PFSK-1 (cell line): ENCODE data around the gene SIL1.

Experiments used
- FOXP2 ChIP-seq: optimal IDR thresholded peaks from 2 replicates; pipeline ENCODE3; 2011; ENCODE audit warnings: borderline replicate concordance, control low read depth, inconsistent platforms; ENCODE audit not compliant: insufficient read depth; ENCODE audit errors: extremely low read length, extremely low read depth
- POLR2AphosphoS5 ChIP-seq: IDR thresholded peaks from 2 replicates; pipeline ENCODE4 v1.6.1; 2012; ENCODE audit warnings: low read depth, mild to moderate bottlenecking, control low read depth, low read length, moderate library complexity
- SIN3A ChIP-seq: IDR thresholded peaks from 2 replicates; pipeline ENCODE4 v1.6.1; 2012; ENCODE audit warnings: mild to moderate bottlenecking, low read length, moderate library complexity, borderline replicate concordance; ENCODE audit not compliant: insufficient read depth
- TAF1 ChIP-seq: IDR thresholded peaks from 2 replicates; pipeline ENCODE4 v1.6.1; 2012; ENCODE audit warnings: low read length, control low read depth, borderline replicate concordance; ENCODE audit not compliant: insufficient read depth
- TF ChIP-seq, protein P1 (sequence below), 2 experiments: IDR thresholded peaks; 2 replicates each; pipeline versions ENCODE4 v1.6.1 to v1.8.0; 2011 to 2012; ENCODE audit warnings: low read depth in 2 of 2, low read length in 2 of 2, control low read depth in 1 of 2, inconsistent platforms in 1 of 2, mild to moderate bottlenecking in 1 of 2, moderate library complexity in 1 of 2; ENCODE audit not compliant: insufficient read depth in 1 of 2

SIL1 gene

DNA sequence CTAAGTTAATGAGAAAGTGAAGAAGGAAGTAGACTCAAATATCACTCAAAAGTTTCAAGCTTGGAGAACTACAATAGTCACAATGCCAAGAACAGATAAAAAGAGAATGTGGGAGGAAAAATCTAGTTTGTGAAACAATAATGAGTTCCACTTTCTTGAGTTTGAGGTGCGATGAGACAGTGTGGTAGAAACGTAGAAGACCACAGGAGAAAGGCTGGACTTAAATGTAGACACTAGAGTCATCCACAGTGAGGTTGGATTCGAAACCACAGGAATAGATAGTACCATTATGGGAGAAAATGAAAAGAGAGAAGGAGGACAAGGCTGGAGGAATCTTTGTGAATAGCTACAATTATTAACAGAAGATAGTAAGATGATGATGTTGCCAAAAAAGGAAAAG, 182.0 kb downstream of the SIL1 start:
- TF ChIP-seq SIN3A: no peak
- TF ChIP-seq, protein P1, sequence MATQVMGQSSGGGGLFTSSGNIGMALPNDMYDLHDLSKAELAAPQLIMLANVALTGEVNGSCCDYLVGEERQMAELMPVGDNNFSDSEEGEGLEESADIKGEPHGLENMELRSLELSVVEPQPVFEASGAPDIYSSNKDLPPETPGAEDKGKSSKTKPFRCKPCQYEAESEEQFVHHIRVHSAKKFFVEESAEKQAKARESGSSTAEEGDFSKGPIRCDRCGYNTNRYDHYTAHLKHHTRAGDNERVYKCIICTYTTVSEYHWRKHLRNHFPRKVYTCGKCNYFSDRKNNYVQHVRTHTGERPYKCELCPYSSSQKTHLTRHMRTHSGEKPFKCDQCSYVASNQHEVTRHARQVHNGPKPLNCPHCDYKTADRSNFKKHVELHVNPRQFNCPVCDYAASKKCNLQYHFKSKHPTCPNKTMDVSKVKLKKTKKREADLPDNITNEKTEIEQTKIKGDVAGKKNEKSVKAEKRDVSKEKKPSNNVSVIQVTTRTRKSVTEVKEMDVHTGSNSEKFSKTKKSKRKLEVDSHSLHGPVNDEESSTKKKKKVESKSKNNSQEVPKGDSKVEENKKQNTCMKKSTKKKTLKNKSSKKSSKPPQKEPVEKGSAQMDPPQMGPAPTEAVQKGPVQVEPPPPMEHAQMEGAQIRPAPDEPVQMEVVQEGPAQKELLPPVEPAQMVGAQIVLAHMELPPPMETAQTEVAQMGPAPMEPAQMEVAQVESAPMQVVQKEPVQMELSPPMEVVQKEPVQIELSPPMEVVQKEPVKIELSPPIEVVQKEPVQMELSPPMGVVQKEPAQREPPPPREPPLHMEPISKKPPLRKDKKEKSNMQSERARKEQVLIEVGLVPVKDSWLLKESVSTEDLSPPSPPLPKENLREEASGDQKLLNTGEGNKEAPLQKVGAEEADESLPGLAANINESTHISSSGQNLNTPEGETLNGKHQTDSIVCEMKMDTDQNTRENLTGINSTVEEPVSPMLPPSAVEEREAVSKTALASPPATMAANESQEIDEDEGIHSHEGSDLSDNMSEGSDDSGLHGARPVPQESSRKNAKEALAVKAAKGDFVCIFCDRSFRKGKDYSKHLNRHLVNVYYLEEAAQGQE (IDR thresholded peaks at IDR 0.05; ENCODE audit: insufficient read depth in 1 of 2, low read depth in 2 of 2, low read length in 2 of 2): no peak
- TF ChIP-seq TAF1: no peak
- TF ChIP-seq POLR2AphosphoS5: no peak
- TF ChIP-seq FOXP2: no peak

DNA sequence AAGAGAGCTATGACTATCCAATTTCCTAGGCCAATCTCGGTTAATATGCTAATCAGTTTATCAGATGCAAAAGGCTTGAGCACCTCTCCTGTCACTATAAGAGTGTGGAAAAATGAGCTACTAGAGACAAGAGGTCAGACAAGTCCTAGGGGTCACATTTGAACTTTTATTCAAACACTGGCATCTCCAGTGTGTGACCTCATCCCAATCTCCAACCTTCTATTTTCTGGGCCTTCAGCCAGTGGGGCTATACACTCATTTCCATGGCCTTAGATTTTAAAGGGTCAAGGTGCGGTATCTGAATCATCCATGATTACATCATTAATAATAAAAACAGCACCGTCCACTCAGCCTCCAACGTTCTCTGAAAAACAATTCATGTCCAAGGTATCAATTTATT, 183.4 kb downstream of the SIL1 start:
- TF ChIP-seq, protein P1 (IDR thresholded peaks at IDR 0.05; ENCODE audit: insufficient read depth in 1 of 2, low read depth in 2 of 2, low read length in 2 of 2): no peak
- TF ChIP-seq FOXP2 (no peak), TAF1 (no peak), SIN3A (no peak), POLR2AphosphoS5 (no peak)

DNA sequence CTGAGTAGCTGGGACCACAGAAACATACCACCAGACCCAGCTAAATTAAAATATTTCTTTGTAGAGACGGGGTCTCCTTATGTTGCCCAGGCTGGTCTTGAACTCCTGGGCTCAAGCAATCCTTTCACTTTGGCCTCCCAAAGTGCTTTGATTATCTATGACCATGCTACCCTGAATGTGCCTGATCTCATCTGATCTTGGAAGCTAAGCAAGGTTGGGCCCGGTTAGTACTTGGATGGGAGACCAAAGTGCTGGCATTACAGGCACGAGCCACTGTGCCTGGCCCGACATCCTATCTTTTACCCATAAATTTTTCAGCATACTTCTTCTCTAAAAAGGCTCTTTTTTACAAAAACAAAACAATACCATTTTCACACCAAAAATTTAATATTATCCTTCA, 186.0 kb downstream of the SIL1 start:
- TF ChIP-seq SIN3A (no peak), POLR2AphosphoS5 (no peak), TAF1 (no peak), FOXP2 (no peak)
- TF ChIP-seq, protein P1 (IDR thresholded peaks at IDR 0.05; ENCODE audit: insufficient read depth in 1 of 2, low read depth in 2 of 2, low read length in 2 of 2): no peak

DNA sequence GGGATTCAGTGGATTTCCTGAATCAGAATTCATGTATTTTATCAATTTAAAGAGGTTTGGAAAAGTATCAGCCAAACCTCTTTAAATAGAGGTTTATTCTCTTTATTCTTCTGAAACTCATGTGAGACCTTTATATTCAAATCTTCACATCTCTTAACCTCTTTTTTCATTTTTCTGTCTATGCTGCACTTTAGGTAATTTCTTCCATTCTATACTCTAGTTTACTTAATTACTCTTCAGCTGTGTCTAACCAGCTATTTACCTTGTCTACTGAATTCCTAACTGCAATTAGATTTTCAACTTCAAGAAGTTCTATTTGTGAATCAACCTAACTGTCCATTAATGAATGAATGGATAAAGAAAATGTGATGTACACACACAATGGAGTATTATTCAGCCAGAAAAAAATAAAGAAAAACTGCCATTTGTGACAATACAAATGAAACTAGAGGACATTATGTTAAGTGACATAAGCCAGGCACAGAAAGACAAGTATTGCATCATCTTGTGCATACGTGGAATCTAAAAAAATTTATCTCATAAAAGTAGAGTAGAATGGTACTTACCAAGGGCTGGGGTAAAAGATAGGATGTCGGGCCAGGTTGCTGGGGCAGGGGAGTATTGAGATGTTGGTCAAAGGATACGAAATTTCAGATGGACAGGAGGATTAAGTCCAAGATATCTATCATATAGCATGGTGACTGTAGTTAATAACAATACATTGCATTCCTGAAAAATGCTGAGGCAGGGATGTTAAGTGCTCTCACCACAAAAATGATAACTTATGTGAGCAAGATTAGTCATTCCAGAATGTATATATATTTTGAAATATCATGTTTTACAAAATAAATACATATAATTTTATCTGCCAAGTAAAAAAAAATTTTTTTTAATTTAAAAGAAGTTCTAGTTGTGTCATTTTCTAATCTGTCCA, 193.5 kb downstream of the SIL1 start:
- TF ChIP-seq TAF1 (no peak), SIN3A (no peak), POLR2AphosphoS5 (no peak), FOXP2 (no peak)
- TF ChIP-seq, protein P1 (IDR thresholded peaks at IDR 0.05; ENCODE audit: insufficient read depth in 1 of 2, low read depth in 2 of 2, low read length in 2 of 2): no peak
